BJ (cell line): ENCODE results near the gene MUC2. TPM values are rescaled to one million over a fixed set of nuclear protein-coding genes. Genes with fewer than 3 reads are reported as not detected.

Experiments used
- CTCF ChIA-PET: fragments of 350-600 bp; formaldehyde crosslinking; extraction: SDS; loops from one replicate; lab custom pipeline; 2021; ENCODE audit warnings: antibody characterized with exemption, inconsistent platforms; lab: Yijun Ruan, JAX
- POLR2A ChIA-PET: fragments of 300-600 bp; sonication (Branson Sonifier 250); formaldehyde crosslinking; extraction: SDS; loops from one replicate; lab custom pipeline; 2021; ENCODE audit warnings: antibody characterized with exemption; lab: Charles Lee
- DNase-seq: peaks from one replicate; pipeline ENCODE4 v3.0.0-alpha.2; 2011; ENCODE audit warnings: low read depth
- H3K27me3 ChIP-seq: 2 replicates; pipeline ENCODE4 v1.6.0; 2011; ENCODE audit warnings: low read length; ENCODE audit not compliant: control insufficient read depth, insufficient read depth
- H3K36me3 ChIP-seq: 2 replicates; pipeline ENCODE4 v1.5.1; 2011; ENCODE audit warnings: low read length; ENCODE audit not compliant: control insufficient read depth, insufficient read depth
- H3K4me3 ChIP-seq: 2 replicates; pipeline ENCODE4 v1.5.1; 2011; ENCODE audit warnings: low read depth, mild to moderate bottlenecking, control low read depth, low read length
- CTCF ChIP-seq: IDR thresholded peaks from 2 replicates; pipeline ENCODE4 v1.5.1; 2011; ENCODE audit warnings: low read depth, mild to moderate bottlenecking, control low read depth, inconsistent platforms, low read length, moderate library complexity; ENCODE audit not compliant: insufficient read depth
- polyA plus RNA-seq: library from polyadenylated mRNA; depleted of rRNA; stranded (reverse); fragments of >200 nt; gene quantifications from 2 replicates; pipeline ENCODE4 v1.2.3, GENCODE V29; 2011

The MUC2 gene
- polyA plus RNA-seq, 1 experiment, result not detected

- no peak for TF ChIP-seq CTCF
- POLR2A ChIA-PET, result no interaction called here
- CTCF ChIA-PET, result interaction anchor here (1.3 kb wide), 1 partner anchor 9 kb away, joined by 5 read pairs; no protein-coding TSS in a partner anchor
- Histone ChIP-seq H3K36me3 (no peaks in the 10 kb centered on the region), H3K27me3 (no peaks in the 10 kb centered on the region), H3K4me3 (no peak overlapping the region)
- DNase-seq, result no peak
These were observed 32.9 kb downstream of the MUC2 start for GRCh38 chr11:1107316-1108245.

GRCh38 chr11:1108246-1108900 lies 33.7 kb downstream of the MUC2 start:
- ChIA-PET POLR2A (no interaction called here), CTCF (no interaction called here)
- TF ChIP-seq CTCF, result no peak
- Histone ChIP-seq H3K36me3 (no peaks in the 10 kb centered on the region), H3K27me3 (no peaks in the 10 kb centered on the region), H3K4me3 (no peak overlapping the region)
- DNase-seq, result no peak

- Histone ChIP-seq H3K4me3 (no peak overlapping the region), H3K27me3 (no peaks in the 10 kb centered on the region), H3K36me3 (no peaks in the 10 kb centered on the region)
- DNase-seq, result no peak
- POLR2A ChIA-PET, result no interaction called here
- CTCF ChIA-PET, result no interaction called here
- TF ChIP-seq CTCF, result no peak
These were observed 34.6 kb downstream of the MUC2 start for GRCh38 chr11:1109101-1109917.

- no peak for TF ChIP-seq CTCF
- H3K27me3 ChIP-seq, result peaks cover 2% of the 10 kb centered on the region; the same call in 1 of the 2 replicates
- H3K36me3 ChIP-seq, result no peaks in the 10 kb centered on the region
- H3K4me3 ChIP-seq, result no peak overlapping the region
- DNase-seq, result no peak
- ChIA-PET POLR2A (no interaction called here), CTCF (no interaction called here)
These were observed 35.4 kb downstream of the MUC2 start for GRCh38 chr11:1109918-1110705.
